IgD-negative memory B cell (primary cell): ENCODE data around the gene WFDC12. TPM values are rescaled to one million over a fixed set of nuclear protein-coding genes. Genes with fewer than 3 reads are reported as not detected.

Source experiments
- H3K27ac Mint-ChIP-seq, 3 donors: one replicate each; pipeline ENCODE4 v1.8.0; 2020 to 2022; ENCODE audit warnings: mild to moderate bottlenecking in 3 of 3, mixed read lengths in 3 of 3, moderate library complexity in 1 of 3
- H3K27me3 Mint-ChIP-seq: one replicate; pipeline ENCODE4 v1.8.0; 2021; ENCODE audit warnings: mixed read lengths
- H3K36me3 Mint-ChIP-seq: one replicate; pipeline ENCODE4 v1.8.0; 2020; ENCODE audit warnings: mild to moderate bottlenecking, mixed read lengths
- H3K4me1 Mint-ChIP-seq, 3 donors: one replicate each; pipeline ENCODE4 v1.8.0; 2020 to 2022; ENCODE audit warnings: mixed read lengths in 3 of 3, mild to moderate bottlenecking in 1 of 3
- H3K4me3 Mint-ChIP-seq, 4 donors: one replicate each; pipeline ENCODE4 v1.8.0; 2020 to 2022; ENCODE audit warnings: mild to moderate bottlenecking in 4 of 4, mixed read lengths in 4 of 4, moderate library complexity in 3 of 4
- H3K9me3 Mint-ChIP-seq, 3 donors: one replicate each; pipeline ENCODE4 v1.8.0; 2020 to 2021; ENCODE audit warnings: mixed read lengths in 3 of 3, mild to moderate bottlenecking in 1 of 3
- polyA plus RNA-seq: library from polyadenylated mRNA; unstranded; fragments of 300-500 nt; fragmentation: Illumina TruSeq; gene quantifications from one replicate; pipeline ENCODE4 v1.2.3, GENCODE V29; 2021

The WFDC12 gene
- polyA plus RNA-seq, 1 donor from 2014 or later: not detected

- Mint-ChIP-seq H3K27ac (no peak overlapping the region), H3K4me1 (no peaks in the 10 kb centered on the region), H3K9me3 (no peaks in the 10 kb centered on the region), H3K36me3 (no peaks in the 10 kb centered on the region), H3K27me3 (peaks cover 5% of the 10 kb centered on the region), H3K4me3 (no peak overlapping the region)
These were observed 14.6 kb downstream of the WFDC12 start for GRCh38 chr20:45109634-45110033.

GRCh38 chr20:45105317-45105716 is 18.9 kb downstream of the WFDC12 start:
- Mint-ChIP-seq H3K4me1 (peaks cover 0 to 3% (median 2%) of the 10 kb centered on the region in 3 donors), H3K9me3 (no peaks in the 10 kb centered on the region), H3K4me3 (no peak overlapping the region), H3K27ac (no peak overlapping the region), H3K27me3 (peaks cover 19% of the 10 kb centered on the region), H3K36me3 (no peaks in the 10 kb centered on the region)

GRCh38 chr20:45104786-45105185 is 19.5 kb downstream of the WFDC12 start:
- no peaks in the 10 kb centered on the region for H3K36me3 Mint-ChIP-seq
- peaks cover 24% of the 10 kb centered on the region for H3K27me3 Mint-ChIP-seq
- H3K27ac Mint-ChIP-seq: no peak overlapping the region
- no peaks in the 10 kb centered on the region for H3K9me3 Mint-ChIP-seq
- peaks cover 0 to 3% (median 3%) of the 10 kb centered on the region in 3 donors for H3K4me1 Mint-ChIP-seq
- no peak overlapping the region for H3K4me3 Mint-ChIP-seq

GRCh38 chr20:45103072-45103471 is 21.2 kb downstream of the WFDC12 start:
- H3K9me3 Mint-ChIP-seq: no peaks in the 10 kb centered on the region
- H3K27me3 Mint-ChIP-seq: peaks cover 37% of the 10 kb centered on the region
- H3K4me3 Mint-ChIP-seq: no peak overlapping the region
- H3K4me1 Mint-ChIP-seq: peaks cover 0 to 7% (median 3%) of the 10 kb centered on the region in 3 donors
- H3K27ac Mint-ChIP-seq: no peak overlapping the region
- H3K36me3 Mint-ChIP-seq: no peaks in the 10 kb centered on the region

DNA sequence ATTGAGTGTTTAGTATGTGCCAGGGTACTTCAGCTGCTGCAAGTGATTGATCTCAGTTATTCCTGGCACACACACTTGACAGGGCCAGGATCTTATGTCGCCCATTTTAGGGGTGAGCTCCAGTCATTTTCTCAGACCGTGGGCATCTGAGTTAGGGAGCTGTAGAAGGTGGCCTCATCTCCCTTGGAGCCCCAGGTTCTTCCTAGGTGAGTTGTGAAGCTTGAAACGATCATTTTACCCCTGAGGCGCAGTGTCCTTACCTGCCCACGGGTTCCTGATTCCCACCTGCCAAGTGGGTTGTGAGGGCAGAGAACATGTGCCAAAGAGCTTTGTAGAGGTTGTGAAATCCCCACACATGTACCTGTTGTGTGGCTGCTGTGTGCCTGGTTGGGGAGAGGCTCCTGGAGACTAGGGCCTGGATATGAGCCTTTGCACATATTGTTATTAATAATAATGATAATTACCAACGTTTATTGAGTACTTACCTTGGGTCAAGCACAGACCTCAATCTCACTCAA is 22.9 kb downstream of the WFDC12 start:
- Mint-ChIP-seq H3K4me3 (no peak overlapping the region), H3K4me1 (peaks cover 0 to 7% (median 5%) of the 10 kb centered on the region in 3 donors), H3K36me3 (no peaks in the 10 kb centered on the region)

GRCh38 chr20:45100563-45101245 is 23.6 kb downstream of the WFDC12 start, which contains the start of gene KCNS1:
Gene KCNS1 (minus strand): TSS chr20:45101127. CDS start chr20:45099236, 1,891 bp downstream.
- peak within 1 kb of the TSS in 2 of 4 donors; percentile 47 to 73 for H3K4me3 Mint-ChIP-seq
- H3K27ac Mint-ChIP-seq: peak within 1 kb of the TSS in 1 of 3 donors; percentile 18
- H3K27me3 Mint-ChIP-seq: peaks cover 42% of the 10 kb centered on the region
- no peaks in the 10 kb centered on the region for H3K9me3 Mint-ChIP-seq
- no peaks in the 10 kb centered on the region for H3K36me3 Mint-ChIP-seq
- H3K4me1 Mint-ChIP-seq: peaks cover 4 to 7% (median 7%) of the 10 kb centered on the region in 3 donors

More for the DNA sequence above, 22.9 kb downstream of the WFDC12 start:
- H3K27me3 Mint-ChIP-seq: peaks cover 42% of the 10 kb centered on the region
- H3K9me3 Mint-ChIP-seq: no peaks in the 10 kb centered on the region
- H3K27ac Mint-ChIP-seq: no peak overlapping the region

- Mint-ChIP-seq H3K4me3 (peak overlapping the region in 2 of 4 donors; percentile 60 to 79), H3K27me3 (peaks cover 34% of the 10 kb centered on the region), H3K4me1 (peaks cover 5 to 8% (median 7%) of the 10 kb centered on the region in 3 donors), H3K27ac (no peak overlapping the region), H3K36me3 (no peaks in the 10 kb centered on the region), H3K9me3 (no peaks in the 10 kb centered on the region)
These were observed 26.0 kb downstream of the WFDC12 start for GRCh38 chr20:45098103-45098773.

DNA sequence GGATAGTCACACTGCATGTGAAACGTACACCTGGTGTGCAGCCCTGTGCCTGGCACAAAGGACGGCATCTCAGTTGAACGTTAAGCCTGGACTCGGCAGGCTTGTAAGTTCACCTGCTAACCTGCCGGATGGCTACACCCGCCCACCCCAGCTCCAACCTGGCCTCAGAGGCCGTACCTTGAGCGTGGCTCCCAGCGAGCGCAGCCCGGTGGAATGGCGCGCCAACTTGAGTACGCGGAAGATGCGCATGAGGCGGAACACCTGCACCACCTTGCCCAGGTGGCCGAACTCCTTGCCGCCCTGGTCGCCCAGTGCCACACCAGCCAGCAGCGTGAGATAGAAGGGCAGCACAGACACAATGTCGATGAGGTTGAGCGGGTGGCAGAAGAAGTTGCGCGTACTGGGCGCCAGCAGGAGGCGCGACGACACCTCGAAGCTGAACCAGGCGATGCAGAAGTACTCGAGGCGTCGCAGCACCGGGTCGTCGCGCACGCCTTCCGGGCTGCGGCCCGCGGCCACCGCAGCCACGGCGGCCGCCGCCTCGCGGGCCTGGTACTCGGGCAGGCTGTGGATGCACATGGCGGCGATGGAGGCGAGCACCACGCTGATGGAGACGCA is 26.7 kb downstream of the WFDC12 start:
- Mint-ChIP-seq H3K36me3 (no peaks in the 10 kb centered on the region), H3K4me3 (no peak overlapping the region), H3K9me3 (no peaks in the 10 kb centered on the region), H3K4me1 (peaks cover 5 to 8% (median 7%) of the 10 kb centered on the region in 3 donors), H3K27me3 (peaks cover 32% of the 10 kb centered on the region), H3K27ac (peak overlapping the region in 1 of 3 donors; percentile 89)

DNA sequence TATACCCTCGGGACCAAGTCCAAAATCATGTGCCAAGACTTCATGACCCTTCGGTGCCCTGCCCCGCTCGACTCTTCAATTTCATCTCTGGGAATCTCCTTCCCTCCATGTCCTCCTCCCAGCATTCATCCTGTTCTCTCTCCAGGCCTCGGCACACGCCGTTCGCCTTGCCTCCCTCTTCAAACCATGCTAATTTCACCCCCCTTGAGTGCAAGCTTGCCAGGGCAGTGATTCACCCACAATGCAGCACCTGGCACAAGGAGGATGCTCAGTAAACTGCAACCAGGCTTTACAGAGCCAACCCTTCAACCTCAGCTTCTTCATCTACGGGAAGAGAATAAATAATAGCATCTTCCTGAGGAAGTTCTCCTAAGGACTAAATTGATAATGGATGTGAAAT is 27.5 kb downstream of the WFDC12 start:
- peaks cover 5 to 8% (median 7%) of the 10 kb centered on the region in 3 donors for H3K4me1 Mint-ChIP-seq
- no peaks in the 10 kb centered on the region for H3K36me3 Mint-ChIP-seq
- peak overlapping the region in 2 of 4 donors; percentile 3 to 13 for H3K4me3 Mint-ChIP-seq
- H3K27me3 Mint-ChIP-seq: peaks cover 32% of the 10 kb centered on the region
- no peaks in the 10 kb centered on the region for H3K9me3 Mint-ChIP-seq
- peak overlapping the region in 1 of 3 donors; percentile 20 for H3K27ac Mint-ChIP-seq

DNA sequence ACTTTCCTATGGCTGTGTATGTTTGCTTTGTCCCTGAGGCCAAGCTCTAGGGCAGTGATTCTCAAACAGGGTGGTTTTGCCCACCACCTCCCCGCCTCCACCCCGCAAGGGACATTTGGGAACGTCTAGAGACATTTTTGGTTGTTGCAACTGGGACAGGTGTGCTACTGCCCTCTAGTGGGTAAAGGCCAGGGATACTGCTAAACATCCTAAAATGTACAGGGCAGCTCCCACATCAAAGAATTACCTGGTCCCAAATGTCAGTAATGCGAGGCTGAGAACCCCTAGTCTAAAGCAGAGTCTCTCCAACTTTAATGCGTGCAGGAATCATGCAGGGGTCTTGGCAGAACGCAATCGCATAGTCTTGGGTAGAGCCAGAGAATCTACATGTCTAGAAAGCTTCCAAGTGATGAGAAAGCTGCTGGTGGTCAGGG is 28.4 kb downstream of the WFDC12 start:
- H3K4me1 Mint-ChIP-seq: peaks cover 5% of the 10 kb centered on the region in 3 donors
- H3K4me3 Mint-ChIP-seq: no peak overlapping the region
- H3K27me3 Mint-ChIP-seq: peaks cover 30% of the 10 kb centered on the region
- H3K27ac Mint-ChIP-seq: peak overlapping the region in 1 of 3 donors; percentile 2
- no peaks in the 10 kb centered on the region for H3K36me3 Mint-ChIP-seq
- no peaks in the 10 kb centered on the region for H3K9me3 Mint-ChIP-seq

DNA sequence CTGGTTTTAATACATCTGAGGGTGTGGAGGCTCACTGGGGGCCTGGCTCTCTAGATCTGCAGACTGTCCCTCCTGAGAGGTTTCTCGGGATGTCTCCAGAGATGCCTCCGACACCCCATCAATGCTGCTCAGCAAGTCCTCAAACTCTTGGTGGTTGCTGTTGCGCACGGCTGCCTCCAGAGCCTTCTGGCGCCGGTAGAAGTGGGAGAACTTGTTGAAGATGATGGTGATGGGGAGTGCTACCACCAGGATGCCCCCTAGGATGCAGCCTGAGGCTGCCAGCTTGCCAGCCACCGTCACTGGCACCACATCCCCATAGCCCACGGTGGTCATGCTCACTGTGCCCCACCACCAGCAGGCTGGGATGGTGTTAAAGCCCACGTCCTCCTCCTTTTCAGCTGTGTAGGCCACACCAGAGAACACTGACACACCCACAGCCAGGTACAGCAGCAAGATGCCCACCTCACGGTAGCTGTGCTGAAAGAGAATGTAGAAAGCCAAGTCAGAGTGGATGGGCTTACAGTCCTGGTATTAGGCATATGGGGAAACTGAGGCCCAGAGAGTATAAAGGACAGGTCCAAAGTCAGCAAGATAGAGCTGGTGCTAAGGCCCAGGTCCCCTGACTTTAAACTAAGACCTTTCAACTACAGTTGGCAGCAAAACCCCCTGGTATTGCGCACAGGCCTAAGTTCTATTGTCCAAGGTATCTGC is 29.2 kb downstream of the WFDC12 start:
- peaks cover 24% of the 10 kb centered on the region for H3K27me3 Mint-ChIP-seq
- H3K9me3 Mint-ChIP-seq: no peaks in the 10 kb centered on the region
- no peak overlapping the region for H3K4me3 Mint-ChIP-seq
- peaks cover 4 to 5% (median 5%) of the 10 kb centered on the region in 3 donors for H3K4me1 Mint-ChIP-seq
- no peaks in the 10 kb centered on the region for H3K36me3 Mint-ChIP-seq
- H3K27ac Mint-ChIP-seq: peak overlapping the region in 2 of 3 donors; percentile 2 to 64

GRCh38 chr20:45094201-45094600 is 30.1 kb downstream of the WFDC12 start:
- H3K27me3 Mint-ChIP-seq: peaks cover 16% of the 10 kb centered on the region
- H3K4me3 Mint-ChIP-seq: no peak overlapping the region
- H3K27ac Mint-ChIP-seq: peak overlapping the region in 2 of 3 donors; percentile 4 to 64
- no peaks in the 10 kb centered on the region for H3K9me3 Mint-ChIP-seq
- H3K4me1 Mint-ChIP-seq: peaks cover 4 to 5% (median 5%) of the 10 kb centered on the region in 3 donors
- no peaks in the 10 kb centered on the region for H3K36me3 Mint-ChIP-seq

- Mint-ChIP-seq H3K4me3 (no peak overlapping the region), H3K27ac (no peak overlapping the region), H3K27me3 (peaks cover 8% of the 10 kb centered on the region), H3K4me1 (peaks cover 0 to 5% (median 5%) of the 10 kb centered on the region in 3 donors), H3K36me3 (no peaks in the 10 kb centered on the region), H3K9me3 (no peaks in the 10 kb centered on the region)
These were observed 31.4 kb downstream of the WFDC12 start for GRCh38 chr20:45092898-45093297.

- Mint-ChIP-seq H3K4me3 (no peak overlapping the region), H3K27me3 (no peaks in the 10 kb centered on the region), H3K27ac (peak overlapping the region in 1 of 3 donors; percentile 56)
These were observed 32.9 kb downstream of the WFDC12 start for GRCh38 chr20:45091366-45091765.

More at GRCh38 chr20:45091366-45091765, 32.9 kb downstream of the WFDC12 start:
- H3K9me3 Mint-ChIP-seq: no peaks in the 10 kb centered on the region
- peaks cover 3% of the 10 kb centered on the region for H3K36me3 Mint-ChIP-seq
- peaks cover 2 to 18% (median 8%) of the 10 kb centered on the region in 3 donors for H3K4me1 Mint-ChIP-seq
